GM10847 (cell line): ENCODE results near the gene RPRD1A.

Experiments
- POLR2A ChIP-seq: IDR thresholded peaks from 2 replicates; pipeline ENCODE4 v1.6.1; 2011; ENCODE audit not compliant: insufficient read length; ENCODE audit errors: extremely low read depth

The RPRD1A gene

GRCh38 chr18:35950628-35950982 lies 116.8 kb downstream of the RPRD1A start:
- no peak for TF ChIP-seq POLR2A

GRCh38 chr18:35949903-35950627 lies 117.3 kb downstream of the RPRD1A start:
- TF ChIP-seq POLR2A: no peak

GRCh38 chr18:35949090-35949489 lies 118.3 kb downstream of the RPRD1A start:
- no peak for TF ChIP-seq POLR2A

GRCh38 chr18:35948080-35948479 lies 119.3 kb downstream of the RPRD1A start:
- no peak for TF ChIP-seq POLR2A

GRCh38 chr18:35942661-35943060 lies 124.7 kb downstream of the RPRD1A start:
- no peak for TF ChIP-seq POLR2A

- TF ChIP-seq POLR2A: no peak
These were observed 125.2 kb downstream of the RPRD1A start for GRCh38 chr18:35942133-35942532.

GRCh38 chr18:35941299-35941698 lies 126.1 kb downstream of the RPRD1A start:
- TF ChIP-seq POLR2A: no peak
